Measurements from ENCODE around the gene SOS1.

- TF ChIP-seq POLR2AphosphoS5 (IDR thresholded peaks at IDR 0.05; ENCODE audit: low read depth, low read length) (no peak), CTCF (IDR thresholded peaks at IDR 0.05) (no peak), SIN3A (IDR thresholded peaks at IDR 0.05; ENCODE audit: borderline replicate concordance, insufficient read depth, low read depth, low read length) (no peak)
Observed at GRCh38 chr2:38933653-38934052, 187.2 kb downstream of the SOS1 start.

All from Panc1 (cell line).